D721Med (cell line): ENCODE results near the gene PRKAR1B.

Experiments
- DNase-seq: peaks from one replicate; pipeline ENCODE4 v3.0.0; 2011; ENCODE audit warnings: low spot score; ENCODE audit not compliant: insufficient read length
- FAIRE-seq: peaks from 2 replicates; lab custom pipeline; 2011; peaks lifted over from hg19 to GRCh38; lab: Jason Lieb, UNC
- CTCF ChIP-seq: IDR thresholded peaks from 2 replicates; pipeline ENCODE4 v1.5.1; 2012; ENCODE audit warnings: mild to moderate bottlenecking, control low read depth; ENCODE audit not compliant: insufficient read depth; ENCODE audit errors: missing control alignments

Gene PRKAR1B

GRCh38 chr7:631964-632830, 94.9 kb downstream of the PRKAR1B start:
- TF ChIP-seq CTCF, result no peak
- DNase-seq, result no peak
- no peak for FAIRE-seq

DNA sequence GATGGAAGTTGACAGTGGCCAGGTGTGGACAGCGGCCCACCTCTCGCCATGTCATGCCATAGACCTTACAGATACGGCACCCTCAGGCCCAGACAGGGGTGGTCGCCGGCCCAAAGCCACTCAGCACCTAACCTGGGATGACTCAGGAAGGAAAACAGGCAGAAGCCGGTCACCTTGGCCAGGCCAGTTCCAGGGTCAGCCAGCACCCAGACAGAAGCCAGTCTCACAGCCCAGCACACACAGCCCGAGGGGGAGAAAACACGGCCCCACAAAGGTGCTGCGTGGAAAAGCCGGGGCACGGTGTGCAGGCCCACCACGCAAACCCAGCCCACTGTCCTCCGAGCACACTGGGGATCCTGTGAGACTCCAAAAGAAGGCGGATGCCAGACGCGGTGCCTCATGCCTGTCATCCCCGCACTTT, 95.8 kb downstream of the PRKAR1B start:
- TF ChIP-seq CTCF, result no peak
- no peak for DNase-seq
- FAIRE-seq, result no peak

- TF ChIP-seq CTCF, result no peak
- no peak for DNase-seq
- no peak for FAIRE-seq
Observed at GRCh38 chr7:630539-630938, 96.5 kb downstream of the PRKAR1B start.

DNA sequence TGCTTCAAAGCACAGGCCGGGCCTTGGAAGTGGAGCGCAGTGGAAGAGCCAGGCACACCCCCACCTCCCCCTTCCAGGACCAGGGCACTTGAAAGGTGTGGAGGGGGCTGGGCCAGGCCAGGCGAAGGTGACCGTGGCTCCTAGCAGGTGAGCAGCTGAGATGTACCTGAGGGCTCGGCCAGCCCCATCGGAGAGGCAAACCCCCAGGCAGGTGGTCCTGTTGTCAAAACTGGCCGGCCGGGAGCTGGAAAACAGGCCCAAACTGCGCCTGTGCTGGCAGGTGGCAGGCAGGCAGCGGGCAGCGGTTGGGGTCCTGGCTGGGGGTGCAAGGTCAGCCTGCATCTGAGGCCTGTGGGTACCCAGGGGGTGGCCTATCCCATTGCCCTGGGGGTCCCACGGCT, 97.0 kb downstream of the PRKAR1B start:
- FAIRE-seq (no peak), DNase-seq (no peak)
- TF ChIP-seq CTCF, result no peak

DNA sequence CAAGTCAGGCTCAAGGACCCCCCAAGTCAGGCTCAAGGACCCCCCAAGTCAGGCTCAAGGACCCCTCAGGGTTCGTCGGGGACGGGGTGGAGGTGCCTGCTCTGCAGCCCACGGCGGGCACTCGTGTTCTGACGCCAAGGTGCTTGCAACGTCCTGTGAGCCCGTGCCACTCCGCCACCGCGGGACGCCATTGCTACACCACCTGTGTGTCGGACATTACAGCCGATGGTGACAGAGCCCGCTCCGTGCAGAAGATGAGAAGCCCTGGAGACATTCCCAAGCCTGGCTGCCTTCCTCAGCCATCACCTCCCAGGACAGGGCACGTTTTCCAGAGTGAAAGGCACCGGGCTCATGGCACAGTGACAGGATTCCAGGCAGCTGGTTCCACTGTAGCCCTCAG, 98.3 kb downstream of the PRKAR1B start:
- DNase-seq, result no peak
- no peak for FAIRE-seq
- TF ChIP-seq CTCF, result no peak

DNA sequence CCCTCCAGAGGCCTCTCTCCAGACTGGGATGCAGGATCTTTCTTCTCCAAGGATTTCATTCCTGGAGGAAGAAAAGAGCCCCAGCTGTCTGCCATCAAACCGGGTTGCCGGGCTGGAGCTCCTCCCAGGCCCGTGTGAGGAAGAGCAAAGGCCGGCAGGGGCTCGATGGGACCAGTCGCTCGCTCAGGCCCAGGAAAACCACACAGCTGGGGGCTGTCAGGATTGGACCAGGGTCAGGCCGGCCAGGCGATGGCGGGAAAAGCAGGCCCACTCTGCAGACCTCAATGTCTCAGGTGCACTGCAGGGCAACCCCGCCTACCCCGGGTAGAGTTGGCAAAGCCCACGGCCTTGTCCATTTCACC, 98.7 kb downstream of the PRKAR1B start:
- no peak for FAIRE-seq
- no peak for TF ChIP-seq CTCF
- DNase-seq, result no peak
